GM21528 (cell line): ENCODE data around the gene DCLK1.
"Not testable (repeated sequence)": the region's sequence is repeated elsewhere in the genome, so short reads cannot be mapped to it uniquely, and the experiment has no call there.

Experiments used
- ATAC-seq: cut with Tn5 transposase; IDR thresholded peaks from one replicate; pipeline ENCODE4 v1.9.1; 2021; ENCODE audit warnings: mild to moderate bottlenecking, moderate library complexity; ENCODE audit not compliant: unreplicated experiment, low FRiP score

The DCLK1 gene

DNA sequence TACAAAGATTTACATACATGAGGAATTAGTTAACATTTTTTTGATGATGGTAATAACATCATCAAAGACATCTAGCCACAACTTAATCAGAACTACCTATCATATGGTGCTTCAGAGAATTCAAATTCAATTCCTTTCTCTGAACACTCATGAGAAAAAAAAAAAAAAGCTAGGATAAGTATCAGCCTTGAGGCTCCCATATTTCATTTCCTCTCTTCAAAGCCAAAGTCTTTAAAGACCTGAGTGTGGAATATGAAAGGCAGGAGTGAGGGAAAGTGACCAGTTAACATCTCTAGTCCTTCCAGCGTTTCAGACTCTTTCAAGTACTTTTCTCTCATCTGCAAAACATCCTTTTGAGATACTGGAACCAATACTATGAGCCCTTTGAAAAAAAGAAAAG lies 137.5 kb downstream of the DCLK1 start:
- ATAC-seq: no peak

DNA sequence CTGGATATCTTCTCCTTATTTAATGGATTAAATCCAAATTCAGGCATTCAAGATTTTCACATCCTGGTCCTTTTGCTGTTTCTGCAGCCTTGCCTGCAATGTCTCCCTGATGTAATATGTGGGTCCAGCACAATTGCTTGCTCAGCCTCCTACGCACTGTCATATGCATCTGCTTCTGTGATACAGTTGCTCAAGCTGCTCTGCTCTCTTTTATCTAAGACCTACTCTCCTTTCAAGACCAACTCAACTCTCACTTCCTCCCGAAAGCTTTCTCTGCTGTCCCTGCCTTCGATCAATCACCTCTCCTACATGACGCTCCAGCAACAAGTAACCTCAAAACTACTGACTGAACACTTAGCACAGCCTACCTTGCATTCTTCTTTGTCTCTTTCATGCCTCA lies 138.2 kb downstream of the DCLK1 start:
- ATAC-seq: no peak

DNA sequence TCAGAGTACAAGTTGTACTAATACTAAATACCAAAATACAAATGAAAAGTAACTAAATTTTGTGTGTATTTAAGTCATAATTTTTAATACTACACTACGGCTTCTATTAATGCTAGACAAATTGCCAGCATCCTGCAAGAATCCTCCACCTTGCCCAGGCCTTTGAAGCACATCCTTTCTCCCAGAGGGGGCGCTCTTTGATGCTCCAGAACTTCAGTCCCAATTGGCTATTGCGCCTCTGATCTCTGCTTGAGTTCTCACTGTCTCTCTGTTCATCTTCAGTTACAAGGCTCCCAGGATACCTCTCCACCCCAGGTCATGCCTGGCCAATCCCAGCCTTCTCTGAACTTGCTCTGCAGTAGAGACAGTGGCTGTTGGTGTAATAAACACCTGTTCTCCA lies 141.0 kb downstream of the DCLK1 start:
- ATAC-seq: no peak

DNA sequence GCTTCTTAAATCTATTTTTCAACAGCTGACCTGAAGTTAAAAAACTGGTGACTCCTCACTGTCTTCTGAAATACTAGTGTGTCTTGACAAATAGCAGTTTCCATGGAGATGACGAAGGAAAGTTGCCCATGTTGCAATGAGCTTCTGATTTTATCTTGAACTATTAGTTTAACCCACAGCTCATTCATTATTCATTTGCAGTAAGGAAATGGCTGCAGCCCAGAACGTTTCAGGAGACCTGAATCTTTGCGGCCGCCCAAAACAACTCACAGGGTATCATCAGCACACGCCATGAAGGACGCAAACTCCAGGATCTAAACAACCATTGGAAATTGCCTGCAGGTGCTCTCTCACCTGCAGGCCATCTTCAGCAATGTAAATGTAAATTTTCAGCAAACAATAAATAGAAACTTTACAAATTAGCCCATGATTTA lies 142.5 kb downstream of the DCLK1 start:
- ATAC-seq: no peak

DNA sequence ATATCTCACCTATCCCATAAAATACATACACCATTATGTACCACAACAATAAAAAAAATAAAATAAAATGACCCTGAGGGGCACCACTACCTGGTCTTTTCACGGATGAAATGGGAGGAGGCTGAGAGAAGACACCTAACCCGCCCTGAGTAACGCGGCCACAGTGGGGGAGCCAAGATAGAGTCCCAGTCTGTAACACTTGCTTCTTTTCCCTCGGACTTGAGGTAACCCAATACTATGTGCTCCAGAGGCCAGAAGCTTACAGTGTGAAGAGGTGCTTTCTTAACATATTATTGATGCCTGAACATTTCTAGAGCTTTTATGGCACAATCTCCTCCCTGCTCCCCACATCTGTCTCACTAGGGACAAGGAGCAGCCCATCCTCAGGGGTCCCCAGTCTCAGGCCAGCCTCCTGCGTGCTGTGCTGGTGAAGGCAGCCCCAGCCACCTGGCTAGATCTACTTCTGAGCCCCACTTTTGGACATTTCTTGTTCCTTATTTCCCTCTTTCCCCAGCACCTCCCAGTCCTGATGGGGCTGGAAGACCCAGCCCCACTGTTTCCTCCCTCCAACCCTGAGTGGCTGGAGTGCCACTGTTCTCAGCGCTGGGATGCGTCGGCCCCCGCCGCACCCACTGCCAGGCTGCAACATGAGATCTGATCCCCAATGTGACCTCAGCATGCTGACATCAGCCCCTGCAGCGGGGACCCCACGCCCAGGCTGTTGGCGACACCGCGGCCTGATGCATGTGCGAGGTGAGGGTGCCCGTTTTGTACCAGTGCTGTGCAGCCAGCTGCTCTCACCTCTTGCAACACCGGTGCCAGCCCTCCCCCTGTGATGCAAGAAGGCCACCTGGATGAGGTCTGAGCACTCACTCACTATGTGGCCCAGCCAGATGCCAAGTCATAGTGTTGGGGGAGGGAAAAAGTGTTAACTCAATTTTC lies 143.3 kb downstream of the DCLK1 start:
- ATAC-seq: no peak

DNA sequence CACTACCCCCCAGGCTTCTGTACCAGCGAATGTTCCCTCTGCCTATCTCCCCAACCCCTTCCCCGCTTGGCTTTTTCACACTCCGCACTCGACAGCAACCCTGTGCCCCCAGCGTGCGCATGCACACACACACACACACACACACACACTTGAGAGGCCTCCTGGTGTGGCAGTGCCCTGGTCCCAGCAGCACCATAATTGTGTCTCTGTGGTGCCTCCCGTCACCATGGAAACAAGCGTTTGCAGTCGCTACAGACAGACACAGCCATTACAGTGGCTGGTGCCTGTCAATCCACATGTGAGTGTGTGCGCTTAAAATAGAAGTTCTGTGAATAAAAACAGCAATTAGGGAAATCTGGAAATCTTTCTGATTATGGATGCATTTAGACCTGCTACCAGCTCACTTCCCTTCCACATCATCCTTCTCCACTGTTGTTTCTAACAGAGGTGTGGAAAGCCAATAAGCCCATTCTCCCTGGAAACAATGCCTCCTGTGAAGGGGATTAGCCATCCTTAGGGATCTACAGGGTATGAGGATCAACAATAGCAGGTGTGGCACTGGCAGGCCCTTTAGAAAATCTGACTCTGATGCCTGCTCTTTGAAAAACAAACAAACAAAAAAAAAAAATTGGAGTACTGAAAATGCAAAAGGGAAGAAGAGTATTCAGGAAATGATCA lies 146.3 kb downstream of the DCLK1 start:
- no peak for ATAC-seq

DNA sequence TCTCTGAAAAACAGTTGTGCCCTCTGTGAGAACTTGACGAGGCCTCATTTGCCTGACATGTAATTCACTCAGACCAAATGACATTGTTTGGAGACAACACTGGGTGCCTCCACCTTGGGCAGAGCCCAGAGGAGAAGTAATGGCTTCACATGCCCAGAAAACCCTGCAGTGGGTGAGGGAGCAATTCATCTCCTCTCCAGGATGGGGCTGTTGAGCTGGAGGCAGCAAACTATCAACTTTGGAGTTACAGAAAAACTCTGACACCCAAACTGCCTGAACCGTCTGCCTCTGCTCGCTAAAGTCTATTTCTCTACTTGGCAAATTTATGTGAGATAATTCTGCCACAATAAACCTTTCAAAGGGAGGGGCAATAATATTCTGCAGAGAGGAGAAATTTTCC lies 146.9 kb downstream of the DCLK1 start:
- no peak for ATAC-seq

DNA sequence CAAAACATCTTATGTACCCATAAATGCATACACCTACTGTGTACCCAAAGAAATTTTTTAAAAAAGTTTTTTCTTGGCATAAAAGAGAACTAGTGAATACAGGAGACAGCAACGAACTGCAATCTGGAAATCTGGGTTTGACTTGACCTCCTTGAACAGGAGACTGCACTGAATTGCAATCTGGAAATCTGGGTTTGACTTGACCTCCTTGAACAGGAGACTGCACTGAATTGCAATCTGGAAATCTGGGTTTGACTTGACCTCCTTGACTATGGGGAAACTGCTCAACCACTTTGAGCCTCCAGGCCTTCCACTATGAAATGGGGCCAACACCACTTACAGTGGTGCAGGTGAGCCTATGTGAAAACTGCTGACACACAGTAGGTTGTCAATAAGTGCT lies 147.5 kb downstream of the DCLK1 start:
- ATAC-seq: not testable (repeated sequence)

DNA sequence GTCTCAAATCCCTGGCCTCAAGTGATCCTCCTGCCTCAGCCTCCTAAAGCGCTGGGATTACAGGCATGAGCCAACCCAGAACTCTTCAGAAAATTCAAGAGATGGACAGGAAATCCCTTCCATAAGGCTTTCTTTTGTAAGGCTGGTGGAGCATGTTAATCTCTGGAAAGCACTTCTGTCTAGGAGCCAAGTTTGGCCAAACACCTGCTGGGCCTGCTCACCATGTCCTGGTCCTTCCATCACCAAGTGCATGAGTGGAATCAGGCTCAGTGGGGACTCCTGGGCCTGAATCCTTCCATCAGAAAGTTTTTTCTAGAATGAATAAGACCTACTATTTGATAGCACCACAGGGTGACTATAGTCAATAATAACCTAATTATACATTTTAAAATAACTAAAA lies 148.0 kb downstream of the DCLK1 start:
- no peak for ATAC-seq

DNA sequence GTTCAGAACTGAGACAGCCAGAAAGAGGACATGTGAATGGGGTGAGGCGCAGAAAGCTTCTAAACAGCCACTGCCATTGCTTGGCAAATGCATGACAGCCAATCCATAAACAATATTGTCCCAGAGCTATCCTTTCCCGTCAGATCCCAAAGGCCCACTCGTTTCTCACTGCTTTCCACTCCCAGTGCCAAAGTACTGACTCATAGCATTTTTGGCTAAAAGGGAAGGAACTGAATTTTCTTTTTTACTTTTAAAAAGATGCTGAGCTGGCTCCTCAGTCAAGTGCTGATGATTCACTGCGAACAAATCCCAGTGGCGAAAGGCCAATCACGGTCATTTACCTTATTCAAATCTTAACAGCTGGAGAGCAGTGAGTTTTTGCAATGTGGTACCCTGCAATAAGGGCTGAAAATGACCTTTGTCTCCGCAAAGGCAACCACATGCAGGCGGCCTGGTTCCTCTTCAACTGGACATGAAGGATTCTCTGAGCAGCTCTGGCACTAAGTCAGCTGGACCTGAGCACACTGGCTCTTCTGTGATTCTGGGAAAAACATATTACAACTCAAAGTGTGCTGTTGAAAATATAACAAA lies 151.7 kb downstream of the DCLK1 start:
- ATAC-seq: no peak

DNA sequence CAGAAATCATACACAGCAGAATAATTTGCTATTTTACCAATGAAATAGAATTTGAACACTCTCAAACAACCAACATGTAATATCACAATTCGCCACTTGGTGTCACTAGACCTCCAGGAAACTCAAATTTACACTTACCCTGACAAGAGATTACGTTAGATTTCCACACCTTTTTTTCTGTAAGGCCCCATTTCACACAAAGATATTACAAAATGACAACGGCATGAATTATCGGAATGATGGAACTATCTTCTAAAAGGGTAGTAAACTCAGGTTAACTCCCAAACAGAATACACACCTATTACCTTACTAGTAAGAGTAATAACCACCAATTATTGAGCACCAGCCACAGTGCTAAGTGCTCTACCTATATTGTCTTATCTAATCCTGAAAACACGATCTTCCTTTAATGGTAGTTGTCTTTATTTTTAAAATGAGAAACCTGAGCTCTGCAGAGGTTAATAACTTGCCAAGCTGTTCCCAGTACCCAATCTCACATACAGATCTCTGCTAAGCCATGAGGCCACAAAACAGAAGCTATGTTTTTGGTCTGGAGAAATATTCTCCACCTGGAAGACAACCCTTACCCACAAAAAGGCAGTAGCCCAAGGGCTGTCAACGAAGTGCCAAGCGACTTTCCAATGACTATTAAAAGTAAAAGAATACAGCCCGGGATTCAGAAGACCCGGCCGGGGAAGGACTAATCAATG lies 152.4 kb downstream of the DCLK1 start:
- ATAC-seq: peak; percentile 70

DNA sequence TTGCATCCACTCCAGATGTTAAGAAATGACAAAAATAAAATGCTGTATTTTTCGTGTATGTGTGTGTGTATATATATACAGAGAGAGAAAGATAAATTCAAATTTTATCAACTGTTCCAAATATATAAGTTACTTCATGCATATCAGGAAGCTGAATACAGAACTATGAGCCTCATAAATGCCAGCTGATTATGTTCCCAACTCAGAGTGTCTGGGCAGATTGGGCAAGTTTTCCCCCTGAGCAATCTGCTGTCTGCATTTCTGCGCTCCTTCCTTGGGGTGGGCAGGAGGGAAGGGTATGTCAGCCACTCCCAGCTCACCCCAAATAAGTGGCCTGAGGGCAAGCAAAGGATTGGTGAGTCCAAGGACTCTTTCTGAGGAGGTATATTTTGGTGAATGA lies 154.1 kb downstream of the DCLK1 start:
- no peak for ATAC-seq

DNA sequence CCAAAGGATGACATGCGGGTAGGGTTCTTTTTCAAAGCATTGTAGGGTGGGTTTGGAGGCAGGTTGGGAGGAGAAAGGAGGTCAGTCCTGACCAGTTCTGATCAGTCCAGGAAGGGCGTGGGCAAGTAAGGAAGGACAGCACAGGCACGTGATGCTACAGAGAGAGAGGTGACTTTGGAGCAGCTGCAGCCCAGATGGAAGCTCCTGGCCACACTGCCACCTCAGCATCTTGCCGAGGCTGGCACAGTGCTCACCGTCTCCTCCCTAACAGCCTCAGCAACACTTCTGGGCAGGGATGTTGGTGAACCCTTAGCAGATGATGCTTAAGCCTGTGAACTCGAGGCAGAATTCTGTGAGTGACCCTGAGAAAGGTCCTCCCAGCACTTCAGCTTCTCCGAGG lies 155.1 kb downstream of the DCLK1 start:
- no peak for ATAC-seq

DNA sequence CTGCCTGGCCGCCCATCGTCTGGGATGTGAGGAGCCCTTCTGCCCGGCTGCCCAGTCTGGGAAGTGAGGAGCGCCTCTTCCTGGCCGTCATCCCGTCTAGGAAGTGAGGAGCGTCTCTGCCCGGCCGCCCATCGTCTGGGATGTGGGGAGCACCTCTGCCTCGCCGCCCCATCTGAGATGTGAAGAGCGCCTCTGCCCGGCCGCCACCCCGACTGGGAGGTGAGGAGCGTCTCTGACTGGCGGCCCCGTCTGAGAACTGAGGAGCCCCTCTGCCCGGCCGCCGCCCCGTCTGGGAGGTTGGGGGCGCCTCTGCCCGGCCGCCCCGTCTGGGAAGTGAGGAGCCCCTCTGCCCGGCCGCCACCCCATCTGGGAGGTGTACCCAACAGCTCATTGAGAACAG lies 164.2 kb downstream of the DCLK1 start:
- ATAC-seq: not testable (repeated sequence)

DNA sequence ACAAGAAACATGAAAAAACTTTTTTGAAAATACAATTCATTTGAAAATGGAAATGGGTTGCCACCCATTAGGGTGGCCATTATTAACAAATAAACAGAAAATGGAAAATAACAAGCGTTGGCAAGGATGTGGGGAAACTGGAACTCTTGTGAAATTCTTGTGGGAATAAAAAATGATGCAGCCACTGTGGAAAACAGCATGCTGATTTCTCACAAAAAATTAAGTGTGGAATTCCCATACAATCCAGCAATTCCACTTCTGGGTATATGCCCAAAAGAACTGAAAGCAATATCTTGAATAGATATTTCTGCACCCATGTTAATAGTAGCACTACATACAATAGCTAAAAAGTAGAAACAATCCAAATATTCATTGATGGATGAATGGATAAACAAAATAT lies 165.2 kb downstream of the DCLK1 start:
- no peak for ATAC-seq

DNA sequence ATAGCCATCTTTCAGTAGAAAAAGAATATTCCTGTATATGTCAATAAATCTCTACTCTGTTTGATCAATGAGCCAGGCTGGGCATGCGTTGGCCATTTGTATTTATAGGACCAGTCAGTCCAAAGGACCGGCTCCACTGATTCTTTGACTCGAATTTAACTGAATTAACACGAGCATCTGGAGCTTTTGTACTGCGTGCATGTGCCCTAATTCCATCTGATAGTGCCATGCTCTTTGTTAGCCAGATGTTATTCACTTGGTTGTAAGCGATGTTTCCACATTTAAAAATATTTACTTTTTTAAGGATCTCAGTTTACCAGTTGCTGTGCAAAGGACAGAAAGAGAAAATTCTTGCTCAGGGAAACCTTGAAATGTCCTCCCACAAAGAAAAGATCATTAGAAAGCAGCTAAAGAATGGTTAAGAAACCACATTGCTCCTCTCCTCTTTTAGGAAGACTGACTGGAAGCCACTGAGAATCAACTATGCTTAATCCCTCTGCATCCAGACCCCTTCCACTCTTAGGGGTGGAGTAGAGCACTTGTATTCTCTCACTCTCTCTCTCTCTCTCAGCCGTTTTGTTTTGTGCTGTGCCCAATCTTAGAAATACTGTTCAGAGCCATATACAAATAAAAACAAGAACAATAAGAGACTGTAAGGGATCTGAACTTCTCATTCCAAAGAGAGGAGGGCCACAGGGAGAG lies 165.8 kb downstream of the DCLK1 start:
- ATAC-seq: no peak

DNA sequence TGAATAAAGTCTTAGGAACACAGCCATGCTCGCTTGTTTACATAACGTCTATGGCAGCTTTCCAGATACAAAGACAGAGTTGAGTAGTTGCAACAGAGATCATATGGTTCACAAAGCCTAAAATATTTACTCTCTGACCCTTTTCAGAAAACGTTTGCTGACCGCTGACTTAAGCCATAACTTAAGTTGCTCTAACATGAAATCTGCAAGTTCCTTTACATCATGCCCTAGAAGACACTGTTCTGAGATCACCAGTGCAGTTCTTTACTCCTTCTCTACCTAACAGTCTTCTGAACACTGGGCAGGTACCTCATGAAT lies 166.4 kb downstream of the DCLK1 start:
- no peak for ATAC-seq

DNA sequence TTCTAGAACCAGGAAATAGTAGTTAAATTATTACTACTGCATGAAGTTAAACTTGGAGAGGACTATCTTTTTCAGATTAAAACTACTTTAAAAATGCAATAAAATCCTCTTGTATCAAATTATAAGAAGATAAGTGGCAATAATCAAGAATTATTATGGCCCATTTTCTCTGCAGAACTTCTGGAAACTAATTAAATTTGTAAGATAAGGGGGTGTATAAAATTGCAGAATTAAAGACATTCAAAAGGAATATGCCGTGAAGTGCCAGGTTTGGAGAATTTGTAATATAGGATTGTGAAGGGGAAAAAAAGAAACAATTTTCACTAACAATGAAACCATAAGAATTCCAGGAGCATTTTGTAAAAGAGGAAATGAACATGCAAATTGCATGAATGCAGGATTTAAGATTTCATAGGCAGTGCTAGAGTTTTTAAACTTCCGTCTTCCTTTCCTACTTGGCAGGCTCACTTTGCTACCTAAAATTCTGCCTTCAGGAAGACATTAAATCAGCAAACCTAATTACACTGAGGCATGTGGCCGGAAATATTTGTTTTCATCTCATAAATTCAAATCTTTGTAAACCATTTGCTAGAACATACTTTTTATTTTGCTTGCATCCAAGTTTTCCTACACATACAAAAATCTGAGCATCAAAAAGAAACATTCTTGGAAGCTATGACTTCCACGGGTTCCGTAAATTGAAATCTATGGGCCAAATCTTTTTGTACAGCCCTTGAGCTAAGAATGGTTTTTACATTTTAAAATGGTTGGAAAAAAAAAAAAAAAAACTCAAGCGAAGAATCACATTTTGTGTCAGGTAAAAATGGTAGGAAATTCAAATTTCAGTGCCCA lies 166.9 kb downstream of the DCLK1 start:
- ATAC-seq: no peak

DNA sequence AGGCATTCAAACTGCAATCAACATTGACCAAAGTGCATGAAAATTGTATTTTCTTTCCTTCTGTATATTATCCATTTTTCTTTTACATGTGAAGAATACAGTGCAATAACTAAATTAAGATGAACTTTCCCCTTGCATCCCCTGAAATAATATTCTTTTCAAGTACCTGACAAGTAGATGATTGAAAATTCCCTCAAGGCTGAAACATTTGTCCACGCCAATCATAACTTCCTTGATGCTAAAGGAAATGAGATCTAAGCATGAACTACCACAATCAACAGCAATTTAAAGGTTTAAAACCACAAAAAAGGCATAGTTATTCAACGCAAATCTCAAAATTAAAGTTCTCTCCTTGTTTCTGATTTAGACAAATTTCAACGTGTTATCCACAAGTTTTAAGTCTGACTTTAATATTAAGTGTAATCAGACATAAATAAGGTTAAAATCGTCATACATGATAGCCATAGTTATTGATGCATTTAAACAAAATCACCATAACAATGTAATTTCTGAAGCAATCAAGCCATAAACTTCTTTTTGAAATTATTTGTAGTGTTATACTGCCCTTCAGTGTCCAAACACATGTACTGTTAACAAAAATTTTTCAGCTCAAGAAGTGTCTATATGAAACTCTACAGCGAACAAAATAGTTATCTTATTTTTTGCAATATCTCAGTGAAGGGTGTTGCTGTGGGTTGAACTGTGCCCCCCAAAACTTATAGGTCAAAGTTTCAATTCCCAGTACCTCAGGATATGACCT lies 169.5 kb downstream of the DCLK1 start:
- ATAC-seq: no peak
